Activated naive CD4-positive, alpha-beta T cell treated with anti-CD3 and anti-CD28 coated beads, Interleukin-2, amount 10 ng/mL, durations not matched to agents 7 days and 5 days (primary cell): Measurements from ENCODE around the gene REG4.
"Not testable (repeated sequence)": the region's sequence is repeated elsewhere in the genome, so short reads cannot be mapped to it uniquely, and the experiment has no call there.

Experiments
- CTCF ChIA-PET: fragments of 350-600 bp; sonication (Branson Sonifier 250); formaldehyde crosslinking; loops from one replicate; lab custom pipeline; 2021; ENCODE audit warnings: antibody characterized with exemption; lab: Charles Lee
- DNase-seq: peaks from one replicate; pipeline ENCODE4 v3.0.0-alpha.2; 2020
- H3K27ac Mint-ChIP-seq: one replicate; pipeline ENCODE4 v1.8.0; 2021; ENCODE audit warnings: mild to moderate bottlenecking, moderate library complexity, mixed read lengths
- H3K27me3 Mint-ChIP-seq: one replicate; pipeline ENCODE4 v1.8.0; 2021; ENCODE audit warnings: mild to moderate bottlenecking, mixed read lengths
- H3K36me3 Mint-ChIP-seq: one replicate; pipeline ENCODE4 v1.8.0; 2021; ENCODE audit warnings: mixed read lengths
- H3K4me1 Mint-ChIP-seq: one replicate; pipeline ENCODE4 v1.8.0; 2021; ENCODE audit warnings: mixed read lengths
- H3K4me3 Mint-ChIP-seq: one replicate; pipeline ENCODE4 v1.8.0; 2021; ENCODE audit warnings: mild to moderate bottlenecking, moderate library complexity, mixed read lengths
- H3K9me3 Mint-ChIP-seq: one replicate; pipeline ENCODE4 v1.8.0; 2021; ENCODE audit warnings: mixed read lengths

Gene REG4

GRCh38 chr1:119811387-119811786 lies at the start of gene REG4:
REG4 (minus strand) TSS chr1:119811460; CDS start chr1:119808769, 2,691 bp downstream.
- Mint-ChIP-seq H3K9me3 (no peaks in the 10 kb centered on the region), H3K4me3 (no peak within 1 kb of the TSS), H3K27ac (no peak within 1 kb of the TSS), H3K4me1 (peaks cover 4% of the 10 kb centered on the region), H3K36me3 (no peaks in the 10 kb centered on the region), H3K27me3 (peaks cover 30% of the 10 kb centered on the region)
- CTCF ChIA-PET, result interaction anchor here (1.0 to 1.4 kb wide), 3 partner anchors 9 to 28 kb away, joined by 3 to 4 read pairs (median 3); no protein-coding TSS in a partner anchor
- no peak for DNase-seq

- CTCF ChIA-PET, result interaction anchor here (1.1 to 2.2 kb wide), 4 partner anchors 8 to 27 kb away, joined by 4 to 13 read pairs (median 4); no protein-coding TSS in a partner anchor
- no peaks in the 10 kb centered on the region for H3K36me3 Mint-ChIP-seq
- peaks cover 11% of the 10 kb centered on the region for H3K27me3 Mint-ChIP-seq
- peak; percentile 36 for DNase-seq
- peak overlapping the region; percentile 64 for H3K27ac Mint-ChIP-seq
- H3K4me1 Mint-ChIP-seq, result peaks cover 24% of the 10 kb centered on the region
- H3K4me3 Mint-ChIP-seq, result no peak overlapping the region
- no peaks in the 10 kb centered on the region for H3K9me3 Mint-ChIP-seq
Measured at GRCh38 chr1:119859647-119860046, 48.4 kb upstream of the REG4 start.

DNA sequence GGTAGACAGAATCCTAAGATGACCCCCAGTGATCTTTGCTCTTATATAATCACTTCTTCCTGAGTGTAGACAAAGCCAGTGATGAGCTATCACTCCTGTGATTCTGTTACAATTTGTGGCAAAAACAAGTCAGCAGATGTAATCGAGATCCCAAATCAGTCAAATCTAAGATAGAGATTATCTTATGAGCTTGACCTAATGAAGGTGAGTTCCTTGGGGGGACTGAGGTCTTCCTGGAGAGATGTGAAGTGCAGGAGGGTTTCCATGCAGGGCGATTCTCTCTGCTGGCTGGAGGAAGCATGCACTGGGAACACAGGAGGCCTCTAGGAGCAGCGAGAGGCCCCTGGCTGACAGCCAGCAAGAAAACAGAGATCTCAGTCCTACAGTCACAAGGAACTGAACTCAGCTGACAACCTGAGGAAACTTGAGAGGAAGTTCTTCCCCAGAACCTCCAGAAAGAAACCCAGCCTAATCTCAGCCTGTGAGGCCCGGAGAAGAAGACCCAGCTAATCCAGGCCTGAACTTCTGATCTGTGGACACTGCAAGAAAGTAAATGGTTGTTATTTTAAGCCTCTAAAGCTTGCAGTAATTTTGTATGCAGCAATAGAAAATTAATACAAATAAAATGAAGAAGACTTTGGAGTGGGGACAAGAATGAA lies 47.4 kb upstream of the REG4 start:
- CTCF ChIA-PET, result interaction anchor here (1.5 to 2.2 kb wide), 4 partner anchors 9 to 13 kb away, joined by 3 to 13 read pairs (median 4); no protein-coding TSS in a partner anchor
- H3K27me3 Mint-ChIP-seq, result peaks cover 11% of the 10 kb centered on the region
- peaks cover 24% of the 10 kb centered on the region for H3K4me1 Mint-ChIP-seq
- H3K9me3 Mint-ChIP-seq, DNase-seq, H3K4me3 Mint-ChIP-seq, H3K27ac Mint-ChIP-seq, H3K36me3 Mint-ChIP-seq: not testable (repeated sequence)

- H3K27me3 Mint-ChIP-seq, result peaks cover 16% of the 10 kb centered on the region
- H3K9me3 Mint-ChIP-seq, result no peaks in the 10 kb centered on the region
- H3K4me1 Mint-ChIP-seq, result peaks cover 24% of the 10 kb centered on the region
- no peak overlapping the region for H3K27ac Mint-ChIP-seq
- CTCF ChIA-PET, result interaction anchor here (1.7 to 2.2 kb wide), 2 partner anchors 11 to 14 kb away, joined by 3 to 13 read pairs; no protein-coding TSS in a partner anchor
- DNase-seq, result no peak
- H3K4me3 Mint-ChIP-seq, result no peak overlapping the region
- no peaks in the 10 kb centered on the region for H3K36me3 Mint-ChIP-seq
Measured at GRCh38 chr1:119858126-119858525, 46.9 kb upstream of the REG4 start.

GRCh38 chr1:119853155-119853554 lies 41.9 kb upstream of the REG4 start:
- no peak for DNase-seq
- H3K4me3 Mint-ChIP-seq, result no peak overlapping the region
- H3K4me1 Mint-ChIP-seq, result no peaks in the 10 kb centered on the region
- H3K9me3 Mint-ChIP-seq, result no peaks in the 10 kb centered on the region
- H3K36me3 Mint-ChIP-seq, result no peaks in the 10 kb centered on the region
- H3K27me3 Mint-ChIP-seq, result peaks cover 10% of the 10 kb centered on the region
- no peak overlapping the region for H3K27ac Mint-ChIP-seq
- CTCF ChIA-PET, result no interaction called here

DNA sequence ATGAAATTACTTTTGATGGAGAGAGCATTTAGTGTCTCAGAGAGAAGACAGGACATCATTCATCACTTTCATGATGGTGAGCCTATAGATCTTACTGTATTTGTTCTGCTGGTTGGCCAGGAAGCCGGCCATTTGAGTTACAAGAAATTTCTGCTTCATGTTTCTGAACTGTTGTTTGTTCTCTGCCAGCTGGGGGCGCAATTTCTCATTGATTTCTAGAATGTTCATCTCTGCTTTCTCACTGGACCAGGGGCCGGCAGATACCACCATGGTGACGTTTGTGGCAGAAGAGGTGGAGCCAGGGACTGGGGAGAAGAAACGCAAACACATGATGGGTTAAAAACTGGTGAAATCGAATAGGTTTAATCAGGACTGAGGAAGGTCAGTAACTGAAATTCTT lies 32.9 kb upstream of the REG4 start:
- H3K4me1 Mint-ChIP-seq, H3K9me3 Mint-ChIP-seq, DNase-seq, H3K27ac Mint-ChIP-seq, H3K36me3 Mint-ChIP-seq, H3K4me3 Mint-ChIP-seq: not testable (repeated sequence)
- CTCF ChIA-PET, result interaction anchor here (1.3 to 1.7 kb wide), 3 partner anchors 31 to 99 kb away, joined by 4 to 5 read pairs (median 4); no protein-coding TSS in a partner anchor
- H3K27me3 Mint-ChIP-seq, result peaks cover 53% of the 10 kb centered on the region

DNA sequence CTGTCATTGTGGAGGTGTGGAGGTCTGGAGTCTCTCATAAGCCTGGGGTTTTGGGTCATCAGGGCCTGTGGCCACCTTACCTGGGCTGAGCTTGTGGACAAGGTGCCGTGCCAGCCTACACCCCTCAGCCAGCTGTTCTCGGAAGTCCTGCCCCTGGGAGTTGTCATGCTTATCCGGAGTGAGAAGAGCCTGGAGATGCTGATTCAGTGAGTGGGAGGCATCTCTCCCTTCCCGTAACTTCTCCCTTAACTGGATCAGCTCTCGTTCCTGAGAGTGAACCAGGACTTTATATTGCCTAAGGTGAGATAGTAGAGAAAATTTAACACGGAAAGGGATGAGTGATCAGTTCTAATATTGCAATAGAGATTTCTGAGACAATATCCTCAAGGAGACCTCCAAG lies 30.0 kb upstream of the REG4 start:
- Mint-ChIP-seq H3K36me3 (no peaks in the 10 kb centered on the region), H3K4me1 (no peaks in the 10 kb centered on the region), H3K4me3 (no peak overlapping the region), H3K27me3 (peaks cover 45% of the 10 kb centered on the region), H3K9me3 (no peaks in the 10 kb centered on the region), H3K27ac (no peak overlapping the region)
- no peak for DNase-seq
- CTCF ChIA-PET, result no interaction called here

DNA sequence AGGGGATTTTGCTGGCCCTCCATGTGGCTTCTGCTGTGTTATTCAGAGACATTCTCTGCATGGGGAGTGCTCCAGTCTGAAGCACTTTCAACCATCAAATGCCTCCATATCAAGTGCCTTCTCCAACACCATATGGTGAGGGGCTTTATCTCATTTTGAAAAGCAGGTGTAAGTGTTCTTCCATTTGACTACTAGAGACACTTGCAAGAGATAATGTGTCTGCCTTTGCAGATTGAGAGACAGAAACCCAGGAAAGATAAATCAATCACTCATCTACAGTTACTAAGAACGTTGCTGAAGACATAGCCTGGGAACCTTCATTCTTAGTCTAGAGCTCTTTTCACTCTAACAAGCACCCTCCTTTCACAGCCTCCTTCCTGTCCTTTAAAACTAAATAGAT lies 29.5 kb upstream of the REG4 start:
- H3K9me3 Mint-ChIP-seq, result no peaks in the 10 kb centered on the region
- H3K4me3 Mint-ChIP-seq, result no peak overlapping the region
- no peaks in the 10 kb centered on the region for H3K4me1 Mint-ChIP-seq
- CTCF ChIA-PET, result no interaction called here
- H3K27me3 Mint-ChIP-seq, result peaks cover 49% of the 10 kb centered on the region
- H3K36me3 Mint-ChIP-seq, result no peaks in the 10 kb centered on the region
- H3K27ac Mint-ChIP-seq, result no peak overlapping the region
- no peak for DNase-seq

DNA sequence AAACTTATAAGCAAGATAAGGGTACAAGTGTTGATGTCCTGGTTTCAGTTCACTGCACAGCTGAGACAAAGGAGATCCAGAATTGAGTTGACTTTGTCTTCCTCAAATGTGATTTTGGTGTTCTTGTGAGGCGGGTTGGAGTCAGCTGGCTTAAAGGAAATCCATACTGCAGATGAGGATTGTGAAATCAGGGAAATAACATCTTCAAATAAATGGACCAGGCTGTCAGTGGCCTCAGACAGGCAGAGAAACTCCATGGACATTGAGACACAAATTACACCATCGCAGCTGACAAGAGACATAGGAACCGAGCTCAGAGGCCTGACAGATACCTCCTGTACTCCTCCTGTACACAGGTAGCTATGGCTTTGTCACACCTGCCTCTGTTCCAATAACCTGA lies 27.0 kb upstream of the REG4 start:
- H3K36me3 Mint-ChIP-seq, result no peaks in the 10 kb centered on the region
- no peak overlapping the region for H3K27ac Mint-ChIP-seq
- CTCF ChIA-PET, result interaction anchor here (0.9 kb wide), 1 partner anchor 9 kb away, joined by 3 read pairs; no protein-coding TSS in a partner anchor
- no peaks in the 10 kb centered on the region for H3K4me1 Mint-ChIP-seq
- no peak overlapping the region for H3K4me3 Mint-ChIP-seq
- no peaks in the 10 kb centered on the region for H3K9me3 Mint-ChIP-seq
- DNase-seq, result no peak
- peaks cover 58% of the 10 kb centered on the region for H3K27me3 Mint-ChIP-seq

GRCh38 chr1:119834990-119835389 lies 23.7 kb upstream of the REG4 start:
- Mint-ChIP-seq H3K4me1 (no peaks in the 10 kb centered on the region), H3K27ac (no peak overlapping the region), H3K36me3 (no peaks in the 10 kb centered on the region), H3K9me3 (no peaks in the 10 kb centered on the region), H3K27me3 (peaks cover 45% of the 10 kb centered on the region), H3K4me3 (no peak overlapping the region)
- DNase-seq, result no peak
- CTCF ChIA-PET, result no interaction called here

GRCh38 chr1:119831027-119831426 lies 19.8 kb upstream of the REG4 start:
- Mint-ChIP-seq H3K9me3 (no peaks in the 10 kb centered on the region), H3K4me3 (no peak overlapping the region), H3K27ac (no peak overlapping the region), H3K36me3 (no peaks in the 10 kb centered on the region), H3K27me3 (peaks cover 47% of the 10 kb centered on the region), H3K4me1 (no peaks in the 10 kb centered on the region)
- DNase-seq, result no peak
- CTCF ChIA-PET, result no interaction called here

GRCh38 chr1:119829625-119830024 lies 18.4 kb upstream of the REG4 start:
- H3K4me3 Mint-ChIP-seq, result no peak overlapping the region

GRCh38 chr1:119829006-119829405 lies 17.7 kb upstream of the REG4 start:
- H3K27me3 Mint-ChIP-seq, result peaks cover 26% of the 10 kb centered on the region
- not testable (repeated sequence) for H3K36me3 Mint-ChIP-seq, DNase-seq, H3K27ac Mint-ChIP-seq, H3K9me3 Mint-ChIP-seq, H3K4me3 Mint-ChIP-seq, H3K4me1 Mint-ChIP-seq
- CTCF ChIA-PET, result interaction anchor here (1.1 to 1.6 kb wide), 3 partner anchors 9 to 20 kb away, joined by 3 to 4 read pairs (median 3); no protein-coding TSS in a partner anchor

More at GRCh38 chr1:119829625-119830024, 18.4 kb upstream of the REG4 start:
- H3K27ac Mint-ChIP-seq, result no peak overlapping the region
- H3K9me3 Mint-ChIP-seq, result no peaks in the 10 kb centered on the region
- peaks cover 33% of the 10 kb centered on the region for H3K27me3 Mint-ChIP-seq
- CTCF ChIA-PET, result interaction anchor here (1.2 to 1.6 kb wide), 2 partner anchors 14 to 20 kb away, joined by 3 to 4 read pairs; no protein-coding TSS in a partner anchor
- H3K36me3 Mint-ChIP-seq, result no peaks in the 10 kb centered on the region
- no peak for DNase-seq
- no peaks in the 10 kb centered on the region for H3K4me1 Mint-ChIP-seq

DNA sequence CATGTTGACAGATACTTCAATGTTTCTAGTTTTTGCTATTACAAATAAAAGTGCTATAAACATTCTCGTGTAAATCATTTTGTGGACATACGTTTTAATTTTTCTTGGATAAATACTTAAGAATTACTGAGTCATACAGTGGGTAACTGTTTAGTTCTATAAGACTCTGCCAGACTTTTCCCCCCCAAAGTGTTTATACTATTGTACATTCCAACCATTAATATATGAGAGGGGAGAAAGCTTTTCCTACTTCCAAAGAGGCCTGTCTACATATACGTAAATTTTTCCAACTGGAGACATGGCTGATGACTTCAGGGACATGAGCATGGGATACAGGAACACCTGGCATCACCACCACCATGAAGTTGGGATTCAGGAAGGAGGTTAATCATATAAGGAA lies 17.0 kb upstream of the REG4 start:
- CTCF ChIA-PET, result interaction anchor here (0.5 to 1.6 kb wide), 3 partner anchors 10 to 120 kb away, joined by 3 to 4 read pairs (median 3); no protein-coding TSS in a partner anchor
- no peaks in the 10 kb centered on the region for H3K36me3 Mint-ChIP-seq
- no peak for DNase-seq
- H3K4me3 Mint-ChIP-seq, result no peak overlapping the region
- H3K27ac Mint-ChIP-seq, result no peak overlapping the region
- H3K27me3 Mint-ChIP-seq, result peaks cover 25% of the 10 kb centered on the region
- H3K9me3 Mint-ChIP-seq, result no peaks in the 10 kb centered on the region
- no peaks in the 10 kb centered on the region for H3K4me1 Mint-ChIP-seq

GRCh38 chr1:119827010-119827409 lies 15.8 kb upstream of the REG4 start:
- Mint-ChIP-seq H3K36me3 (no peaks in the 10 kb centered on the region), H3K27me3 (peaks cover 30% of the 10 kb centered on the region), H3K9me3 (no peaks in the 10 kb centered on the region), H3K27ac (no peak overlapping the region), H3K4me1 (no peaks in the 10 kb centered on the region), H3K4me3 (no peak overlapping the region)
- CTCF ChIA-PET, result interaction anchor here (1.0 to 1.7 kb wide), 3 partner anchors 16 to 82 kb away, joined by 3 to 4 read pairs (median 3); partner anchors contain the start of gene REG4
- no peak for DNase-seq
